K562 (cell line): ENCODE measurements around the gene TUBGCP6. TPM values are rescaled to one million over a fixed set of nuclear protein-coding genes. Genes with fewer than 3 reads are reported as not detected.

Experiments
- BRD4 ChIP-seq: fragments of 200-600 bp; sonication (generic); IDR thresholded peaks from 2 replicates; pipeline ENCODE4 v1.6.1; 2017; ENCODE audit warnings: inconsistent platforms
- C11orf30 ChIP-seq: fragments of 450-650 bp; IDR thresholded peaks from 2 replicates; pipeline ENCODE4 v1.6.1; 2016; ENCODE audit warnings: low read depth, mild to moderate bottlenecking
- DNMT1 ChIP-seq: fragments of 450-650 bp; IDR thresholded peaks from 2 replicates; pipeline ENCODE4 v1.6.1; 2016; ENCODE audit warnings: antibody characterized with exemption, mild to moderate bottlenecking
- HDAC8 ChIP-seq: fragments of 450-650 bp; IDR thresholded peaks from 2 replicates; pipeline ENCODE4 v1.6.1; 2016; ENCODE audit warnings: mild to moderate bottlenecking, missing genetic modification characterization, moderate library complexity, missing compliant biosample characterization
- KLF13 ChIP-seq: fragments of 450-650 bp; IDR thresholded peaks from 2 replicates; pipeline ENCODE4 v1.6.1; 2016; ENCODE audit warnings: missing genetic modification characterization, low read depth, mild to moderate bottlenecking, missing compliant biosample characterization, moderate library complexity, borderline replicate concordance
- MTA1 ChIP-seq: fragments of 450-650 bp; IDR thresholded peaks from 2 replicates; pipeline ENCODE4 v1.6.1; 2017; ENCODE audit warnings: borderline replicate concordance
- NFXL1 ChIP-seq: fragments of 450-650 bp; formaldehyde crosslinking; IDR thresholded peaks from 2 replicates; pipeline ENCODE4 v1.4.0; 2021; ENCODE audit warnings: mild to moderate bottlenecking
- polyA plus RNA-seq, 8 experiments: library from polyadenylated mRNA; depleted of rRNA in 4 of 8; stranded (reverse) in 5 of 8; unstranded in 3 of 8; fragments of >200 nt; fragmentation: Nextera tagmentation in 2 of 8; fragmentation: Illumina TruSeq in 1 of 8; extraction: Ambion mirVana in 2 of 8; extraction: Trizol in 1 of 8; gene quantifications; 2 replicates each; pipeline versions ENCODE4 v1.2.1 to v1.2.3, GENCODE V29; 2011 to 2014; ENCODE audit warnings: inconsistent platforms in 1 of 8, missing spikeins in 1 of 8
- total RNA-seq, 7 experiments: library from RNA; depleted of rRNA in 6 of 7; stranded (reverse); fragments of >200 nt in 6 of 7; fragmentation: Illumina TruSeq in 2 of 7; extraction: Trizol in 2 of 7; gene quantifications; 2 replicates each; pipeline versions ENCODE4 v1.2.1 to v1.2.3, GENCODE V29; 2011 to 2021; ENCODE audit warnings: low replicate concordance in 1 of 7
- TF ChIP-seq, protein P1 (sequence below): sonication (generic); formaldehyde crosslinking; IDR thresholded peaks from 2 replicates; pipeline ENCODE4 v1.8.1; 2022; ENCODE audit warnings: missing genetic modification reagents
- TF ChIP-seq, protein P2 (sequence below): fragments of 250-450 bp; sonication (Bioruptor Pico); IDR thresholded peaks from 2 replicates; pipeline ENCODE4 v1.4.0; 2020

TUBGCP6 gene
- total and polyA plus RNA-seq, 9 of the 15 experiments (the other 6 are each of a cell fraction or from before 2014, with no cell fraction given): 0.76 to 33.0 (median 10.1) TPM

DNA sequence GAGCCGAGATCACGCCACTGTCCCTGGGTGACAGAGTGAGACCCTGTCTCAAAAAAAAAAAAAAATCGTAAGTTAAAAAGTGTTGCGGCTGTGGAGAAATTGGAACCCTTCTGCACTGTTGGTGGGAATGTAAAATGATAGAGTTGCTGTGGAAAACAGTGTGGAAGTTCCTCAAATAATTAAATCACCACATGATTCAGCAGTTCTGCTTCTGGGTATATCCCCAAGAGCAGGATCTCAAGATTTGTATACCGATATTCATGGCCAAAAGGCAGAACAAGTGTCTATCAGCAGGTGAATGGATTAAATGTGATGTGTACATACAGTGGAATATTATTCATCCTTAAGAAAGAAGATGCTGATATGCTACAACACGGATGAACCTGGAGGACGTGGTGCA lies 40.3 kb downstream of the TUBGCP6 start (continued):
- TF ChIP-seq, protein P1, sequence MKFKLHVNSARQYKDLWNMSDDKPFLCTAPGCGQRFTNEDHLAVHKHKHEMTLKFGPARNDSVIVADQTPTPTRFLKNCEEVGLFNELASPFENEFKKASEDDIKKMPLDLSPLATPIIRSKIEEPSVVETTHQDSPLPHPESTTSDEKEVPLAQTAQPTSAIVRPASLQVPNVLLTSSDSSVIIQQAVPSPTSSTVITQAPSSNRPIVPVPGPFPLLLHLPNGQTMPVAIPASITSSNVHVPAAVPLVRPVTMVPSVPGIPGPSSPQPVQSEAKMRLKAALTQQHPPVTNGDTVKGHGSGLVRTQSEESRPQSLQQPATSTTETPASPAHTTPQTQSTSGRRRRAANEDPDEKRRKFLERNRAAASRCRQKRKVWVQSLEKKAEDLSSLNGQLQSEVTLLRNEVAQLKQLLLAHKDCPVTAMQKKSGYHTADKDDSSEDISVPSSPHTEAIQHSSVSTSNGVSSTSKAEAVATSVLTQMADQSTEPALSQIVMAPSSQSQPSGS: no peak
- TF ChIP-seq, protein P2, sequence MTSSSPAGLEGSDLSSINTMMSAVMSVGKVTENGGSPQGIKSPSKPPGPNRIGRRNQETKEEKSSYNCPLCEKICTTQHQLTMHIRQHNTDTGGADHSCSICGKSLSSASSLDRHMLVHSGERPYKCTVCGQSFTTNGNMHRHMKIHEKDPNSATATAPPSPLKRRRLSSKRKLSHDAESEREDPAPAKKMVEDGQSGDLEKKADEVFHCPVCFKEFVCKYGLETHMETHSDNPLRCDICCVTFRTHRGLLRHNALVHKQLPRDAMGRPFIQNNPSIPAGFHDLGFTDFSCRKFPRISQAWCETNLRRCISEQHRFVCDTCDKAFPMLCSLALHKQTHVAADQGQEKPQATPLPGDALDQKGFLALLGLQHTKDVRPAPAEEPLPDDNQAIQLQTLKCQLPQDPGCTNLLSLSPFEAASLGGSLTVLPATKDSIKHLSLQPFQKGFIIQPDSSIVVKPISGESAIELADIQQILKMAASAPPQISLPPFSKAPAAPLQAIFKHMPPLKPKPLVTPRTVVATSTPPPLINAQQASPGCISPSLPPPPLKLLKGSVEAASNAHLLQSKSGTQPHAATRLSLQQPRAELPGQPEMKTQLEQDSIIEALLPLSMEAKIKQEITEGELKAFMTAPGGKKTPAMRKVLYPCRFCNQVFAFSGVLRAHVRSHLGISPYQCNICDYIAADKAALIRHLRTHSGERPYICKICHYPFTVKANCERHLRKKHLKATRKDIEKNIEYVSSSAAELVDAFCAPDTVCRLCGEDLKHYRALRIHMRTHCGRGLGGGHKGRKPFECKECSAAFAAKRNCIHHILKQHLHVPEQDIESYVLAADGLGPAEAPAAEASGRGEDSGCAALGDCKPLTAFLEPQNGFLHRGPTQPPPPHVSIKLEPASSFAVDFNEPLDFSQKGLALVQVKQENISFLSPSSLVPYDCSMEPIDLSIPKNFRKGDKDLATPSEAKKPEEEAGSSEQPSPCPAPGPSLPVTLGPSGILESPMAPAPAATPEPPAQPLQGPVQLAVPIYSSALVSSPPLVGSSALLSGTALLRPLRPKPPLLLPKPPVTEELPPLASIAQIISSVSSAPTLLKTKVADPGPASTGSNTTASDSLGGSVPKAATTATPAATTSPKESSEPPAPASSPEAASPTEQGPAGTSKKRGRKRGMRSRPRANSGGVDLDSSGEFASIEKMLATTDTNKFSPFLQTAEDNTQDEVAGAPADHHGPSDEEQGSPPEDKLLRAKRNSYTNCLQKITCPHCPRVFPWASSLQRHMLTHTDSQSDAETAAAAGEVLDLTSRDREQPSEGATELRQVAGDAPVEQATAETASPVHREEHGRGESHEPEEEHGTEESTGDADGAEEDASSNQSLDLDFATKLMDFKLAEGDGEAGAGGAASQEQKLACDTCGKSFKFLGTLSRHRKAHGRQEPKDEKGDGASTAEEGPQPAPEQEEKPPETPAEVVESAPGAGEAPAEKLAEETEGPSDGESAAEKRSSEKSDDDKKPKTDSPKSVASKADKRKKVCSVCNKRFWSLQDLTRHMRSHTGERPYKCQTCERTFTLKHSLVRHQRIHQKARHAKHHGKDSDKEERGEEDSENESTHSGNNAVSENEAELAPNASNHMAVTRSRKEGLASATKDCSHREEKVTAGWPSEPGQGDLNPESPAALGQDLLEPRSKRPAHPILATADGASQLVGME (CRISPR knock-in tag): no peak
- TF ChIP-seq DNMT1 (no peak), MTA1 (no peak), C11orf30 (peak; percentile 37; the same call in 1 of the 2 replicates), KLF13 (tag) (no peak), HDAC8 (tag) (no peak), BRD4 (no peak), NFXL1 (CRISPR knock-in tag) (no peak)
